Measurements from ENCODE around the gene JAKMIP1. TPM values are rescaled to one million over a fixed set of nuclear protein-coding genes. Genes with fewer than 3 reads are reported as not detected.

JAKMIP1 gene
- total and polyA plus RNA-seq, 2 experiments from 2014 or later: not detected

DNA sequence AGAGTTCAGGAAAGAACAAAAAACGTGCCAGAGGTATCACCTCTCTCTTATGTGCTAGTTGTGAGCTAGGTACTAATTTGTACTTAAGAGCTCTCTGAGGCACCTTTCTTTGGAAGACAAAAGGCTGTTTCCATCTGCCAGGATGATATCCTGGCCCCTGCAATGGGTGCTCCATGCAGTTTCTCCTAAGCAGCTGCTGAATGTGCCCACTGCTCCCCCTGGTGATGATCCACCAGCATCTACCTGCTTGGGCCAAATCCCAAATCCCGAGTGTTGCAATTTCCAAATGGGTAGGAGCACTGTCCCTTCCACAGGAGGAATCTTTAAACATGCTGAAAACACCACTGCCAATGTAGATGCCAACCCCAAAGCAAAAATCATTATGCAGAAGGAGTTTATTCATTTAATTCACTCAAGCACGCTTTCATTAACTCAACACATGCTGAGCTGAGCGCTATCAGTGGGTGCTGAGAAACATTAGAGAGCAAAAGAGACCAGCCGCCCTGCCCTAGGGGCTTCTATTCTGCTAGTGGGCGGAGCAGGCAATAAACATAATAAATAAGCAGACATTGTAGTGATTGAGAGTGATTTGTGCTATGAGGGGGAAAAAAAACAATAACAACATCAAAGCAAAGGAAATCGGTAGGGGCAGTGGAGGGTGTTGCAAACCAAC, 112.5 kb downstream of the JAKMIP1 start:
- no peaks in the 10 kb centered on the region for H3K36me3 ChIP-seq (ENCODE audit: low read depth)
- no peaks in the 10 kb centered on the region for H3K4me1 ChIP-seq (ENCODE audit: insufficient read depth)
- H4K20me1 ChIP-seq (ENCODE audit: insufficient read depth): no peaks in the 10 kb centered on the region
- no peaks in the 10 kb centered on the region for H3F3A ChIP-seq (ENCODE audit: insufficient read depth)
- no peaks in the 10 kb centered on the region for H3K9me2 ChIP-seq (ENCODE audit: insufficient read depth)
- H2AFZ ChIP-seq: no peak overlapping the region
- no peak overlapping the region for H3K27ac ChIP-seq
- H3K9ac ChIP-seq: no peak overlapping the region
- H3K9me3 ChIP-seq (ENCODE audit: low read depth): no peaks in the 10 kb centered on the region
- H3K79me2 ChIP-seq (ENCODE audit: insufficient read depth): no peaks in the 10 kb centered on the region
- H3K4me3 ChIP-seq: no peak overlapping the region
- no peaks in the 10 kb centered on the region; the same call in 1 of the 2 replicates for H3K27me3 ChIP-seq (replicated peaks; ENCODE audit: insufficient read depth)
- WGBS, 2 experiments (ENCODE audit: low coverage in 1 of 2, low lambda C conversion rate in 2 of 2, missing lambda C conversion rate in 2 of 2): 17 to 30% methylated on average over 7 of the region's 7 CpGs
- no peak for TF ChIP-seq EZH2 (IDR thresholded peaks at IDR 0.05; ENCODE audit: insufficient read depth, poor library complexity, severe bottlenecking)
- no peak for TF ChIP-seq EZH2phosphoT487 (IDR thresholded peaks at IDR 0.05; ENCODE audit: insufficient read depth, low read depth)
- no peak overlapping the region for H3K4me2 ChIP-seq (ENCODE audit: unreplicated experiment)
- peak; percentile 20 for DNase-seq
- in situ Hi-C loops (cut with MboI): no loop called here

DNA sequence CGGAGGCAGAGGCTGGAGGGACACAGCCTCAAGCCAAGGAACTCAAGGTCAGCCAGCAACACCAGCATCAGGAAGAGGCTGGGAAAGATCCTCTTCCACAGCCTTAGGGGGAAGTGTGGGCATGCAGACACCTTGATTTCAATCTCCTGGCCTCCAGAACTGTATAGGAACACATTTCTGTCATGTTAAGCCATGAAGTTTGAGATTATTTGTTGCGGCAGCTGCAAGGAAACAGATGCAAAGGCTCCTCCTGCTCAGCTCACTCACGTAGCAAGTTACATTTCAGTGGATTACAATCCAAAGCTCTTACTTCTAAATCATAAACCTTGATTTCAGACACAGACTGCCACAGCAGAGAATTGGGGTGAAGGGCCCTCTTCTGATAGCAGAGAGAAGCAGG, 113.5 kb downstream of the JAKMIP1 start:
- H4K20me1 ChIP-seq (ENCODE audit: insufficient read depth): no peaks in the 10 kb centered on the region
- no peaks in the 10 kb centered on the region for H3K79me2 ChIP-seq (ENCODE audit: insufficient read depth)
- WGBS, 2 experiments (ENCODE audit: low coverage in 1 of 2, low lambda C conversion rate in 2 of 2, missing lambda C conversion rate in 2 of 2): 30 to 34% methylated on average over 3 of the region's 3 CpGs
- H3K27ac ChIP-seq: no peak overlapping the region
- H3K9ac ChIP-seq: no peak overlapping the region
- H3K9me2 ChIP-seq (ENCODE audit: insufficient read depth): no peaks in the 10 kb centered on the region
- no peak overlapping the region for H3K4me3 ChIP-seq
- no peaks in the 10 kb centered on the region for H3K9me3 ChIP-seq (ENCODE audit: low read depth)
- H3K4me2 ChIP-seq (ENCODE audit: unreplicated experiment): no peak overlapping the region
- no peaks in the 10 kb centered on the region for H3K36me3 ChIP-seq (ENCODE audit: low read depth)
- DNase-seq: no peak
- in situ Hi-C loops (cut with MboI): no loop called here
- H3K4me1 ChIP-seq (ENCODE audit: insufficient read depth): no peaks in the 10 kb centered on the region
- no peaks in the 10 kb centered on the region; the same call in 1 of the 2 replicates for H3K27me3 ChIP-seq (replicated peaks; ENCODE audit: insufficient read depth)
- H2AFZ ChIP-seq: no peak overlapping the region
- H3F3A ChIP-seq (ENCODE audit: insufficient read depth): no peaks in the 10 kb centered on the region
- no peak for TF ChIP-seq EZH2 (IDR thresholded peaks at IDR 0.05; ENCODE audit: insufficient read depth, poor library complexity, severe bottlenecking)
- TF ChIP-seq EZH2phosphoT487 (IDR thresholded peaks at IDR 0.05; ENCODE audit: insufficient read depth, low read depth): no peak

DNA sequence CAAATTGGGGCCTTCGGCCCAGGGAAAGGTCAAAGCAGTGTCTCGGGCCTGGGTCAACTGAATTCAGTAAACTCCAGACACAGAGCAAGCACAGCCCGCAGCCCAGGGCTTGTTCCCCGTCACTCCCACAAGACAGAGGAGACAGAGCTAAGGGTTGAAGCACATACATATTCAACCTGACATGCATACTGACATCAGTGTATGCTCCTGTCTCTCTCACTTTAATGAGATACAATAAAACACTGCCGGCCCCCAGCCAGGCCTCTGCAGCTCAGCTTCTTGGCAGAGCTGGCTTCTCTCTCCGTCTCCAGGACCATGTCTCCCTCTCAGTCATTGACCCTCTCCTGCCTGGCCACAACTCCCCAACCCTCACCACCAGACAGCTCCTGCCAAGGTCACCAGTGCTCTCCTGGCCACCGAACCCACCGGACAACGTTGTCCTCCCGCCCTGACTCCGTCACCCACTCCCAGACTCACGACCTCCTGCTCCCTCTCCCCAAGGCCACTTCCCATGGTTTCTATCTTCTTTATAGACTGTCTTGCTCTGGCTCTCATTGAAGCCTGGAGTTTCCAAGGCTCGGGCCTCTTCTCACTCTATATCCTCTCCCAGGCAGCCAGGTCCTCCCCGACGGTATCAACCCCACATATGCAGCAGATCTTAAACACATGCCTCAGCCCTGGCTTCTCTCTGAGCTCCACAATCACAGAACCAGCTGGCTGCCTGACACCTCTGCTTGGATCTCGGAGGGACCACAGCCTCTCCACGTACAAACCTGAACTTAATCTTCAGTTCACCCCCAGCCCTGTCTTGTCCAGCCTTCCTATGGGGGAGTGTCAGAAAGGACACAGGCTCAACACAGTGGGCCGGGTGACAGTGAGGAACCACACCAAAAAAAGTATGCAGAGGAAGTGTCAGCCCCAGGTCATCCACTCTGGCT, 114.4 kb downstream of the JAKMIP1 start:
- no peak for TF ChIP-seq EZH2 (IDR thresholded peaks at IDR 0.05; ENCODE audit: insufficient read depth, poor library complexity, severe bottlenecking)
- TF ChIP-seq EZH2phosphoT487 (IDR thresholded peaks at IDR 0.05; ENCODE audit: insufficient read depth, low read depth): no peak
- 14 to 15% methylated on average over 18 of the region's 18 CpGs for WGBS, 2 experiments (ENCODE audit: low coverage in 1 of 2, low lambda C conversion rate in 2 of 2, missing lambda C conversion rate in 2 of 2)
- DNase-seq: no peak
- no peak overlapping the region for H3K4me3 ChIP-seq
- H3F3A ChIP-seq (ENCODE audit: insufficient read depth): no peaks in the 10 kb centered on the region
- H3K27me3 ChIP-seq (replicated peaks; ENCODE audit: insufficient read depth): no peaks in the 10 kb centered on the region; the same call in 1 of the 2 replicates
- no peaks in the 10 kb centered on the region for H3K9me3 ChIP-seq (ENCODE audit: low read depth)
- no peak overlapping the region for H3K27ac ChIP-seq
- H3K9ac ChIP-seq: no peak overlapping the region
- H2AFZ ChIP-seq: no peak overlapping the region
- in situ Hi-C loops (cut with MboI): no loop called here
- H4K20me1 ChIP-seq (ENCODE audit: insufficient read depth): no peaks in the 10 kb centered on the region
- H3K4me2 ChIP-seq (ENCODE audit: unreplicated experiment): no peak overlapping the region
- no peaks in the 10 kb centered on the region for H3K4me1 ChIP-seq (ENCODE audit: insufficient read depth)
- H3K36me3 ChIP-seq (ENCODE audit: low read depth): no peaks in the 10 kb centered on the region
- no peaks in the 10 kb centered on the region for H3K79me2 ChIP-seq (ENCODE audit: insufficient read depth)
- H3K9me2 ChIP-seq (ENCODE audit: insufficient read depth): no peaks in the 10 kb centered on the region

DNA sequence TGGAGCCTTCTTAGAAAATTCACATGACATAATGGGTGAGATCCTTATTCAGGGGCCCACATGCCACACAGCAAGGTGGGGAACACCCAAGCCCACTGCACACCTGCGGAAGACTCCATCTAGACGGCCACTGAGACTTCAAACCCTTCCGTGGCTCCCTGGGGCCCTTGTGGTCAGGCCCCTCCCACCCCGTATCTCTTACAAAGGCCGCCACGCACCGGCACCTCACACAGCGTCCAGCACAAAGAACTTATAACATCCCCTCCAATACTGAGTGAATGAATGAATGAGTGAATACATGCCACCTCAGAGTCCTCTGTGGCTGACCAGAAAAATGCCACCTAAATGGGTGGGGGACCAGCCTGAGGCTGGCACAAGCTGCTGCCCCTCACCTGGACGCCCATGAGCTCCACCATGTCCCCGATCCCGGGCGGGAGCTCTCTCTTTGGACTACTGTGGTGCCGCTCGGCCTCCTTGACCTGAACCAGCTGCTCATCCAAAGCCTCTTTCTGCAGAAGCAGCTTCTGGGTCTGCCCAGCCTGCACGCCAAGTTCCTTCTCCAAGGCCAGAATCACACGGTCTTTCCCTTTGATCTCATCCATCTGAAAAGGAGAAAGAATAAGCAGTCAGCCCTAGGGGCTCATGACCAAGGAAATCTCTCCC, 115.2 kb downstream of the JAKMIP1 start:
- Histone ChIP-seq H3K79me2 (ENCODE audit: insufficient read depth) (no peaks in the 10 kb centered on the region), H2AFZ (no peak overlapping the region), H3K27me3 (replicated peaks; ENCODE audit: insufficient read depth) (no peaks in the 10 kb centered on the region; the same call in 1 of the 2 replicates), H3K9ac (no peak overlapping the region), H3K27ac (no peak overlapping the region), H3K4me1 (ENCODE audit: insufficient read depth) (no peaks in the 10 kb centered on the region), H3K9me3 (ENCODE audit: low read depth) (no peaks in the 10 kb centered on the region), H3K9me2 (ENCODE audit: insufficient read depth) (no peaks in the 10 kb centered on the region), H3K36me3 (ENCODE audit: low read depth) (no peaks in the 10 kb centered on the region), H4K20me1 (ENCODE audit: insufficient read depth) (no peaks in the 10 kb centered on the region), H3K4me2 (ENCODE audit: unreplicated experiment) (no peak overlapping the region), H3K4me3 (no peak overlapping the region), H3F3A (ENCODE audit: insufficient read depth) (no peaks in the 10 kb centered on the region)
- no peak for DNase-seq
- TF ChIP-seq EZH2 (IDR thresholded peaks at IDR 0.05; ENCODE audit: insufficient read depth, poor library complexity, severe bottlenecking) (no peak), EZH2phosphoT487 (IDR thresholded peaks at IDR 0.05; ENCODE audit: insufficient read depth, low read depth) (no peak)
- 49 to 56% methylated on average over 16 of the region's 16 CpGs for WGBS, 2 experiments (ENCODE audit: low coverage in 1 of 2, low lambda C conversion rate in 2 of 2, missing lambda C conversion rate in 2 of 2)
- in situ Hi-C loops (cut with MboI): no loop called here

Data from GM23248 (cell line).